SW480 (cell line): Measurements from ENCODE around the gene PPL.
"Not testable (repeated sequence)": the region's sequence is repeated elsewhere in the genome, so short reads cannot be mapped to it uniquely, and the experiment has no call there.

ENCODE experiments used
- DNase-seq: peaks from one replicate; pipeline ENCODE4 v3.0.0-alpha.2; 2016; ENCODE audit warnings: low spot score

The PPL gene, protein sequence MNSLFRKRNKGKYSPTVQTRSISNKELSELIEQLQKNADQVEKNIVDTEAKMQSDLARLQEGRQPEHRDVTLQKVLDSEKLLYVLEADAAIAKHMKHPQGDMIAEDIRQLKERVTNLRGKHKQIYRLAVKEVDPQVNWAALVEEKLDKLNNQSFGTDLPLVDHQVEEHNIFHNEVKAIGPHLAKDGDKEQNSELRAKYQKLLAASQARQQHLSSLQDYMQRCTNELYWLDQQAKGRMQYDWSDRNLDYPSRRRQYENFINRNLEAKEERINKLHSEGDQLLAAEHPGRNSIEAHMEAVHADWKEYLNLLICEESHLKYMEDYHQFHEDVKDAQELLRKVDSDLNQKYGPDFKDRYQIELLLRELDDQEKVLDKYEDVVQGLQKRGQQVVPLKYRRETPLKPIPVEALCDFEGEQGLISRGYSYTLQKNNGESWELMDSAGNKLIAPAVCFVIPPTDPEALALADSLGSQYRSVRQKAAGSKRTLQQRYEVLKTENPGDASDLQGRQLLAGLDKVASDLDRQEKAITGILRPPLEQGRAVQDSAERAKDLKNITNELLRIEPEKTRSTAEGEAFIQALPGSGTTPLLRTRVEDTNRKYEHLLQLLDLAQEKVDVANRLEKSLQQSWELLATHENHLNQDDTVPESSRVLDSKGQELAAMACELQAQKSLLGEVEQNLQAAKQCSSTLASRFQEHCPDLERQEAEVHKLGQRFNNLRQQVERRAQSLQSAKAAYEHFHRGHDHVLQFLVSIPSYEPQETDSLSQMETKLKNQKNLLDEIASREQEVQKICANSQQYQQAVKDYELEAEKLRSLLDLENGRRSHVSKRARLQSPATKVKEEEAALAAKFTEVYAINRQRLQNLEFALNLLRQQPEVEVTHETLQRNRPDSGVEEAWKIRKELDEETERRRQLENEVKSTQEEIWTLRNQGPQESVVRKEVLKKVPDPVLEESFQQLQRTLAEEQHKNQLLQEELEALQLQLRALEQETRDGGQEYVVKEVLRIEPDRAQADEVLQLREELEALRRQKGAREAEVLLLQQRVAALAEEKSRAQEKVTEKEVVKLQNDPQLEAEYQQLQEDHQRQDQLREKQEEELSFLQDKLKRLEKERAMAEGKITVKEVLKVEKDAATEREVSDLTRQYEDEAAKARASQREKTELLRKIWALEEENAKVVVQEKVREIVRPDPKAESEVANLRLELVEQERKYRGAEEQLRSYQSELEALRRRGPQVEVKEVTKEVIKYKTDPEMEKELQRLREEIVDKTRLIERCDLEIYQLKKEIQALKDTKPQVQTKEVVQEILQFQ (N-terminal part only)

DNA sequence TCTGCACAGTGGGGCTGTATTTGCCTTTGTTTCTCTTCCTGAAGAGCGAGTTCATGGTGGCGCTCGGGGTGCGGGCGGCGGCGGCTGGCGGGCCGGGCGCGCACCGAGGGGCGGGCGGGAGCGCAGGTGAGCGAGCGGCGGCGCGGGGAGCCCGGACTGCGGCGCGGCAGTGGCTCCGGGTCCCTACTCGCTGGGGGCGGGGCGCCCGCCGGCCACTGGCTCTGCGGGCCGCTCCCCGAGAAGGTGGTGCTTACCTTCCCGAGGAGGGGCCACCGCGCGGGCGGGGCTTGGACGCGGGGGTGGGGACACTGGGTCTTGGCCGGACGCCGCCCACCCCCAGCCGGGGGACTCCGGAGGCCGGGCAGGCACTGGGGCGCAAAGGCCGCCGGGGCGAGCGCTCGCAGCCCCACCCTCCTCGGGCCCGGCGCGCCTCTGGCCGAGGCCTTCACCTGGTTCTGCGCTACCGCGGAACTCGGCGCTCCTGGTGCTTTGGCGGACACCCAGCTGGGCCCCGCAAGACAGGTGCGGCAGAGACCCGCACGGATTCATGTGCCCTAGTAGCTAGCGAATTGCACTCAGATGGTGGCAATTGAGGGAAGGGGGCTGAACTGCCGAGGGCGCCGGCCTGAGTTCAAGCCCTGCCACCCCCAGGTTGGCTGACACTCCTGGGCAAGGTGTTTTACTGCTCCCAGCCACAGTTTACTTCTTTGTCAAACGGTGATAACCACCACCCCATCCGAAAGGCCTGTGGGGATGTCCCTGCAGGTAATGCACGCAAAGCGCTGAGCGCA lies at the start of gene PPL:
Gene PPL, minus strand, starts transcription at position 158 of the 791 bp plus-strand sequence. Its CDS starts 103 bp downstream, at position 55.
- DNase-seq, result peak; percentile 90

DNA sequence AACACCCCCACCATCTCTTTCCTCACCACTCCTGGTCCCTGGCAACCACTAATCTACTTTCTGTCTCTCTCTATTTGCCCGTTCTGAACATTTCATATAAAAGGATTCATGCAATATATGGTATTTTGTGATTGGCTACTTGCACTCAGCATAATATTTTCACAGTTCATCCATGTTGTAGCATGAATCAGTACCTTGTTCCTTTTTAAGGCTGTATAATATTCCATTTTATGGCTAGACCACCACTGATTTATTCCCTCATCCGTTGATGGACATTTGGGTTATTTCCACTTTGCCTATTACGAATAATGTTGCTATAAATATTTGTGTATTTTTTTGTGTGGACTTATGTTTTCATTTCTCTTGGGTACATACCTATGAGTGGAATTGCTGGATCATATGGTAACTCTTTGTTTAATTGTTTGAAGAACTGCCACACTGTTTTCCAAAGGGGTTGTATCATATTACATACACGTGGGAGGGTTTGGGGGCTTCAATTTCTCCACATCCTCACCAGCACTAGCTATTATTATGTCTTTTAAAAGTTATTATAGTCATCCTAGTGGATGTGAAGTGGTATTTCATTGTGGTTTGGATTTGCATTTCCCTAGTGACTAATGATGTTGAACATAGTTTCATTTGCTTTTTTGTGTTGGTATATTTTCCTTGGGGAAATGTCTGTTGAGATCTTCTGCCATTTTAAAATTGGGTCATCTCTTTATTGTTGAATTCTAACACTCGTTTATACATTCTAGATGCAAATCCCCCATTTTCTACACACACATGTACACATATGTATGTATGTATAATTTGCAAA lies 47.4 kb upstream of the PPL start:
- no peak for DNase-seq

DNA sequence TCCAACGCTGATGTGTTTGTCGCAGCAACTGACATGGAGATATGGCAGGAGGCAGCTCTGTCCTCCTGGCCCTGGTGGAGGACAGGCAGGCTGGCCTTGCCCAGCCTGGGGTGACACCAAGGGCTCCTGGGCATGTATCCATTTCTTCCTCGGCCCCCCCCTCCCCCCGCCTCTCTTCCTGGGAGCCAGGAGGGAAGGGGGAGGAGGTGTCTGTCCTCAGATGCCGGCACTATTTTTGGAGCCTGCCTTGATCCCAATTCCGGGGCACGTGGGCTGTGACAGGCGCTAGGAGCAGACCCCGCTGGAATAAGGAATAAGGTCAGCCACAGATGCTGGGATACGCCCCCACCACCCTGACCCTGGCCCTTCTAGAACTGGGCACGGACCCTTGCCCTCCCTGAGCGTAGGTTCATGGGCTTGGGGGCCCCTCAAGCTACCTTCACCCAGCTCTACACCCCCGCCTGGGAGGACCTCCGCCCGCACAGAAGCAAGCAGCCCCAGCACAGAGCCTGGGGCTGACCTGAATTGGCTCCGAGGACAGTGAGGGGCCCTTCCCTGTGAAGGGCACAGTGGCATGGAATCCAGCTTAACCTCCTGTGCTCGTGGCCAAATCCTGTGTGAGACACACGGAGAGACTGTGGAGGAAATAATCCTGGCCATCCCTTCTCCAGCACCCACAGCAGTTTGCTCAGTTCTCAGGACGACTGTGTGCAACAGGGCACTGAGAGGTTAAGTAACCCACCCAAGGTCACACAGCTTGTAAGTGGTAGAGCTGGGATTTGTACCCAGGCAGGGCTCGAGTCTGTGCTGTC lies 45.3 kb upstream of the PPL start:
- no peak for DNase-seq

DNA sequence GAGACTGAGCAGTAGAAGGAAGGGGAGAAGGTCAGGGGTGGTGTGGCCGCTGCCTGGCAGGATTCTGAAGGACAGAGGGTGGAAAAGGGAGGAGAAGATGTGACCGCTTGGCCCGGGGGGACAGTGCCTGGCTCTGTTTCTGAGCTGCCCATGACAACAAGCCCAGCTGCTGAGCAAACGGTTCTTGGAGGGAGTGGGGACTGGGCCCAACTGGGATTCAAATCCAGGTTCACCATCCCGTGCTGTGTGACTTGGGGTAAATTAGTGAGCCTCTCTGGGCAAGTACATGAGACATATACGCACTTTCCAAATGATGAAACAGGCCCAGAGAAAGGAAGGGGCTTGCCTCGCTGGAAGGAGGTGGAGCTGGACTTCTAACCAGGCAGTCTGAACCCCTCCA lies 44.5 kb upstream of the PPL start:
- DNase-seq, result no peak

DNA sequence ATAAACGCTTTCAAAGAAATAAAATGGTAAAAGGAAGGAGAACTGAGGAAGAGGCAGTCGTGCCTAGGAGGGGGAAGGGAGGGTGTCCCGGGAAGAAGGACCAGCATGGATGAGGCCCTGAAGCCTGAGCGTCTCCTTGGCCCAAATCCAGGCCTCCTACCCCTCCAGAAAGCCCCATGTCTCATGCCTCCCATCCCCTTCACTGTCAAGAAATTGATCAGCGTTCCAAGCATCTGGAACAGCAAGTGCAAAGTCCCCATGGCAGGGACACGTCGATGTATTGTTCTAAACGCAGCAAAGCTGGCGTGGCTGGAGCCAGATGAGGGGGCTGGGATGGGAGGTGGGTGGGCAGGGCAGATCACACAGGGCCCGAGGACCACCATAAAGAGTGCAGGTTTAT lies 43.7 kb upstream of the PPL start:
- no peak for DNase-seq

DNA sequence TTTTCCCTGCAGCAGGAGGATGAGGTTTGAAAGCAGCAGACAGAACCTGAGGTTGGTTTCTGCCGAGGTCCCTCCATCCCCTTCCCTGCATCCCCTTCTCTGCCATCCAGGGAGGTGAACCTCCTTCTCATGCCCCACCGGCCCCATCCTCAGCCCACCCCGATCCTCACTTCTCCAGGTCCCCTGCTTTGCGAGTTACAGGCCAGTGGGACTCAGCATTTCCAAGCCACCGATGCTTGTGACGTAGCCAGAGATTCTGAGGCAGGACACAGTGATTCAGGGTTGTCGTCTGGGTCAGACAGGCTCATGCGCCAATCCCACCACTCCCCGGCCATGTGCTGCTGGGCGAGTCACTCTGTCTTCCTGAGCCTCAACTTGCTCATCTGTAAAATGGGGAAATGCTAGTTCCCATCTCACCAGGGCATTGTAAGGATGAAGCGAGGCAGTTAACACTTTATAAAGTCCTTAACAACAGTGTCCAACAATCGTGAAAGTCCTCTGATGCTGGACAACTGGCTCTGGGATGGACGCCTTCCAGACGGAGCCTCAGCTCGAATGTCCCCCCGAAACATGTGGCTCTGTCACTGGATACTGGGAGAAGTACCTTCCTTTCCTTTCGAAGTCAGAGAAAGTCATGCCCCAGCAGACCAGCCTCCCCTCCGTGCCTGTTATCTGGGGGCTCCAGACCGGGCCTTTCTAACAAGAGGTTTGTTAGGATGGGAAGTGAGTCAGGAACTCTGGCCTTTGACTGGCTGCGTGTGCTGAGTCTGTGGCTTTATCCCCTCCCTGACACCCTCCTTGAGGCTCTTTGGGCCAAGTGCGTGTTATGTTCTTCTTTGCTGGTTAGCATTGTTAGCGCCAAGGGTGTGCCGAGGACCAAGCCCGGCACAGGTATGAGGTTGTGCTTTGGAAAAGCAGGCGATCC lies 43.0 kb upstream of the PPL start:
- no peak for DNase-seq

DNA sequence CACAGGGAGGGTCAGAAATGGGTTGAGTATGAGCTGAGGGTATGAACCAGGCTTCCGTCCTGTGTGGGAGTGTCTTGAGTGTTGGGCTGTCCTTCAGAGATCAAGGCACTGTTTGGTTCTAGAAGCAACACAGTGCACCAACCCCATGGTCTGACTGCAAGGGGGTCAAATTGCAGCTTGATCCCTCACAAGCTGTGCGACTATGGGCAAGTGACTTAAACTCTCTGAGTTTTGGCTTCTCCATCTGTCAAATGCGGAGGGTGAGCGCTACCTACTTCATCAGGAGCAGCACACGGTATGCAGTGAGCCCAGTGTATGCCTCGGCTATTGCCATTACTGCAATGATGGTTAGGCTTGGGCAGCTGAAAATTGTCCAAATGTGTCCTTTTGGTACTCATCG lies 42.2 kb upstream of the PPL start:
- DNase-seq, result no peak

DNA sequence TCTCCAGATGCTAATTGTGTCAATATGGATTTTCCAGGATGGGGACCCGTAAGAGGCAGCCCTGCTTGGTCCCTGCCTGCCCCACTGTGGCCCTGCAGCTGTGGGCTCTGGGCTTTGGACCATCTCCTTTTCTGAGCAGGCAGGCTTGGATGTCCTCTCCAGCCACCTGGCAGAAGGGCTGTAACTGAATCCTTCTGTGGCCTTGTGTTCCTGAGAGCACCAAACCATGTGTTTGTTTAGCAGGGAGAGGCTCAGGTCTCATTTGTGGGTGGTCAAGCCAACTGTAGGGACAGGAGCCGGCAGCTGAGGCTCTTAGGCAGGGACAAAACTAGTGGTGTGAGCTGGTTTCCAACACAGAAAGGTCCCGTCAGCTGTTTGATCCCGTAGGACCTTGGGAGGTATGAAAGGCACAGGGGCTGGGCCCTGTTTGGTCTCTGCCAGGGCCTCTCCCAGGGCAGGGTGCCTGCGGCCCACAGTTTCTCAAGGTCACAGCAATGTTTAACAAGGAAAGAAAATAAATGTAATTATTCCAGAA lies 39.7 kb upstream of the PPL start:
- DNase-seq, result no peak

DNA sequence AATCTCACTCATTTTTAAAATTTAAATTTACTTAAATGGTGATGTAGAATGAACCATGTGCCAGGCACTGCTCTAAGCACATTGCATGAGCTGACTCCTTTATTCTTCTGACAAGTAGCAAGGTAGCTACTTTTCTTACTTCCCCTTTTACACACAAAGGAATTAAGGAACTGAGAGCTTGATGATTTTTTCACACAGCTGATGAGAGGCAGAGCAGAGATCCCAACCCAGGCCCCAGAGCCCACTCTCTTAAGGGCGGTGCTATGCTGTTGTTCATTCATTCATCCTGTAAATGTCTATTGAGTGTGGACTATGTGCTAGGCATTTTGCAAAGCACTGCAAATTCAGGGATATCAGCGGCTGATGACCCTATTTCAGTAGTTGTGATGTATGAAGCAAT lies 39.1 kb upstream of the PPL start:
- DNase-seq, result no peak

DNA sequence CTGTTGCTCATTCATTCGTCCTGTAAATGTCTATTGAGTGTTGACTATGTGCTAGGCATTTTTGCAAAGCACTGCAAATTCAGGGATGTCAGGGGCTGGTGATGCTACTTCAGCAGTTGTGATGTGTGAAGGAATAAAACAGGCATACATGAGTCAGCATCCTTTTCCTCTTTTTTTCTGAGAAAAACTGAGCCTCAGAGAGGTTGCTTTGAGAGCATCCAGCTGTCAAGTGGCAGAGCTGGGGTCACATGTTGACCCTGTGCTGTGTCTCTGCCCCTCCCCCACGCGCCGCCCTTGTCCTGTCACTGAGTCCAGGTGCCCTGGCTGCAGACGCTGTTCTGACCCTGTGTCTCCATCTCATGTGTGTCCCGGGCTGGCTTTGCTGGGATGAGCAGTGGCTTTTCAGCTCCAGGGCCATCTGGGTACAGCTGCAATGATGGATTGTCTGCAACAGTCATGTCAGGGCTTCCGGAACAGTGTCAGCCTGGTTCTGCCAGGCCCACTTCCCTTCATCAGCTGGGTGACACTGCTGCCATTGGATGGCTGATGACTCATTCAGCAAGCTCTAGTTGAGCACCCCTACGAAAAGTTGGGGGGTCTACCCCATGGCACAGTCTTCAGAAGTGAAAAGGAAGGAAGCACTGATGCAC lies 36.1 kb upstream of the PPL start:
- DNase-seq, result no peak

DNA sequence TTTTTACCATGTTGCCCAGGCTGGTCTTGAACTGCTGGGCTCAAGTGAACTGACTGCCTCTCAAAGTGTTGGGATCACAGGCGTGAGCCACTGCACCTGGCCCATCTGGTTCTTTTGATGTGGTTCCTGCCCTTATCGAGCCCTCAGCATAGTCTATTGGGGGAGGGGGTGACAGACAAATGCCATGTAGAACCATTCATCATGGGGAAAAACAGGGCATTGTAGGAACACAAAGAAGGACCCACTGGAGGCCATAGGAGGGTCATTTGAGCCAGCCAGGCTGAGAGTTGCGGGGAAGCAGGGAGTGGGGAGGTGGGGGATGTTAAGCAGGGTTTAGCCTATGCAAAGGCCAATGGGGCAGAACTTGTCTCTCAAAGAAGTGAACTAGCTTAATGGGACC lies 33.1 kb upstream of the PPL start:
- DNase-seq, result peak; percentile 44

DNA sequence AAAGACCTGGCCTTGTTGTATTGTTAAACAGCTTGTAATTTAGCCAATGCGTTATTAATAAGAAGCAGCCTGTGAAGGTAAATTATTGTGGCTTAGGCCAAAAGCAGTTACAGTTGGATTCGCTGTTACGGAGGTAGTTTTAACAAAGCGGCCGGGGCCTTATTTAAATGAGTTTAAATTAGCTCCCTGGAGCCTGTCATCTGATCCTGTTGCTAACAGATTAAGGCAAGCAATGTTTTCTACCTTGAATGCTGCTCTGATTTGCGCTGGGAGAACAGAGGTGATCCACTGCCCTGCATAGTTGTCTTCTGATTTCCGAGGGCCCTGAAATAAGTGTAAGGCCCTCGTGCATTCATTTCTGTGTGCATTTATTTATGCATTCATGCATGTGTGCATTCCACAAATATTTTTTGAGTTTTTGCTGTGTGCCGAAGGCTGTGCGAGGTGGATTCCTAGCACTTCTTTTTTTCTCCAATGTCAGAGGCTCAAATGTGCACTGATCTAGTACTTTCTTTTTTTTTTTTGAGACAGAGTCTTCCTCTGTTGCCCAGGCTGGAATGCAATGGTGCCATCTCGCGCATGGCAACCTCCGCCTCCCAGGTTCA lies 32.0 kb upstream of the PPL start:
- no peak for DNase-seq

DNA sequence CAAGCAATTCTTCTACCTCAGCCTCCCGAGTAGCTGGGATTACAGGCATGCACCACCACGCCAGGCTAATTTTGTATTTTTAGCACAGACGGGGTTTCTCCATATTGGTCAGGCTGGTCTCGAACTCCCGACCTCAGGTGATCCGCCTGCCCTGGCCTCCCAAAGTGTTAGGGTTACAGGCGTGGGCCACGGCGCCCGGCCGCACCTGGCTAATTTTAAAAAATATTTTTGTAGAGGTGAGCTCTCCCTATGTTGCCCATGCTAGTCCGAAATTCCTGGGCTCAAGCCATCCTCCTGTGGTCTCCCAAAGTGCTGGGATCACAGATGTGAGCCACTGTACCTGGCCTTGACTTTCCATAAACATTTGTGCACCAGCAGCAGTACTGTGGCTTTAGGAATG lies 31.3 kb upstream of the PPL start:
- not testable (repeated sequence) for DNase-seq

DNA sequence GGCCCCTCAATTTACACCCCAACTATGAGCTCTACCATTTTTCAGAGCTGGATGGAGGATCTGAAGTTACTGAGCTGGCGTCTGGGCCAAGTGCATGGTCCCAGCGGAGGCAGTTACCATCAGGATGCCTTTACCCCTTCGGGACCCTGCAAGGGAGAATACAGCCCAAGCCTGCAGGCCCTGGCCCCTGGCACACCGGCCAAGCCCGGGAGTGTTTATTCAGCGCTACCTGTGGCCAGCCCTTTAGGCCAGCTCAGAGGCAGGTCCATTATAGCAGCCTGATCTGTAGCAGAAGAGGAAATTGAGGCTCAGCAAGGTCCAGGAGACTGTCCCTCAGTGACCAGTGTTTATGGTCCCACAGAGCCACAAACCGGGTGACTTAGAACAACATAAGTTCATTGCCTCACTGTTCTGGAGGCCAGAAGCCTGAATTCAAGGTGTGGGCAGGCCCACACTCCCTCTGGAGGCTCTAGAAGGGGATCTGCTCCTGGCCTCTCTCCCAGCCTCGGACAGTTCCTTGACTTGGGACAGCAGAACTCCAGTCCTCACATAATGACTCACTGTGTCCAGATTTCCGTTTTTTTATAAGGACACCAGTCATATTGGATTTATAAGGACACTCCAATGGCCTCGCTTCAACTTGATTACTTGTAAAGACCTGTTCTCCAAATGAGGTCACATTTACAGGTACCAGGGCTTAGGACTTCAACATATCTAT lies 29.9 kb upstream of the PPL start:
- no peak for DNase-seq

DNA sequence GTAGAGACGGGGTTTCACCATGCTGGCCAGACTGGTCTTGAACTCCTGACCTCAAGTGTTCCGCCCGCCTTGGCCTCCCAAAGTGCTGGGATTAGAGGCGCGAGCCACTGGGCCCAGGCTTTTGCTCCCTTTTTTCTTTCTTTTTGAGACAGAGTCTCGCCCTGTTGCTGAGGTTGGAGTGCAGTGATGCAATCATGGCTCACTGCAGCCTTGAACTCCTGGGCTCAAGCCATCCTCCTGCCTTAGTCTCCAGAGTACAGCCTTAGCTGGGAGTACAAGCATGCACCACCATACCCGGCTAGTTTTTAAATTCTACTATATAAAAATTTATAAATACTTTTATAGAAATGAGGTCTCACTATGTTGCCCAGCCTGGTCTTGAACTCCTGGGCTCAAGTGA lies 26.6 kb upstream of the PPL start:
- not testable (repeated sequence) for DNase-seq

DNA sequence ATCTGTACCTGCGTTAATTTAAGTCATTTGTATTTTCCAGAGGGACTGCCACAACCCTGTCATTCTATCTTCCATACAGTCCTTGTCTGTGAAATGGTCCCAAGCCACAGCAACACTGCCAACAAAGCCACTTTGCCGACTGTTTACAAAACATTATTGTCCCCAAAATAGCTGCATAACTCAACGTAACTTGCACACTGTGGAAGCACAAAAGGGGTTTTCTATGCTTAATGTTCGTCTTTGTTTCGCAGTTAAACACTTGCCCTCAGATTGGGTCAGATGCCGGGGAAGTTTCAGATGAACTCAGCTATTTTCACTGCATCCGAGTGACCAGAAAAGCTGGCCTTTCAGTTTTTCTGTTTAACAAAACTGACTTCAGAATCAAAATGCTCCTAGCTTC lies 25.8 kb upstream of the PPL start:
- no peak for DNase-seq

DNA sequence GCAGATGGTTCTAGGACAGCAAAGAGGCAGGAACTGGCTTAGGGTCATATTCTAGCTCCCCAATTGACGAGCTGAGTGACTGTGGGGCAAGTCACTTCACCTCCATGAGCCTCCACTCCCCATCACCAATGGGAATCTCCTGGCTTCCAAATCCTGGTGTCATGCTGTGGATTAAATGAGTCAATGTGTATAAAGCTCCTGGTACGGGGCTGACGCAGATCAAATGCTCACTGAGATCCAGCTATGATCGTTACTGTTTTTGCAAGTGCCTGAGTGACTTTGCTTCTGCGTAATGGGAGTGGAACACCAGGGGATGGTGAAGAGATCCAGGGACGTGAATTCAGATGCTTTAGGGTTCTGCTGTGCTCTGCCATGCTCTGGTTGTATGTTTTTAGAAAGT lies 23.6 kb upstream of the PPL start:
- DNase-seq, result no peak
